ENCODE results near the gene GOLGA8G.
"Not testable (repeated sequence)": the region's sequence is repeated elsewhere in the genome, so short reads cannot be mapped to it uniquely, and the experiment has no call there.

Gene GOLGA8G

DNA sequence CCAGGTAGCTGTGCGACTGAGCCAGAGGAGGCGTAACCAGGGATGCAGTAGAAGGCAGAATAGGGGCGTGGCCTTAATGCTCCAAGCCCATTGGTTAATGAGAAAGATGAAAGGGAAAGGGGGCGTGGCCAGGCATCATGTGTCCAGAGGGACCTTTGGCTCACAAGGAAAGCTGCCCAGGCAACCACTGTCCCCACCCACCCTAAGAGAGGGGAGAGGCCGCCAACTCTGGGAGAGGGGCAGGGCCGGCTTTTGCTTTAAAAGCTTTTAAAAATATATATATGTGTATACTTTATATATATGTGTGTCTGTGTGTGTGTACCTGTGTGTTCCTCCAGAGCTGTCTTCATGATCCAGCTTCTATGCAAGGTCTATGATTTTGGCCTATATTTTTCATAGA, at the start of gene GOLGA8G:
TSS of gene GOLGA8G (minus strand) at position 18 of the 400 bp plus-strand sequence. CDS start 62 bp downstream, outside the sequence.
- H3K27ac ChIP-seq; DNase-seq (ENCODE audit: low read depth, low spot score): not testable (repeated sequence)

GRCh38 chr15:28573351-28573750, 40.6 kb upstream of the GOLGA8G start:
- not testable (repeated sequence) for H3K27ac ChIP-seq; DNase-seq (ENCODE audit: low read depth, low spot score)

- not testable (repeated sequence) for H3K27ac ChIP-seq
These were observed 20.5 kb upstream of the GOLGA8G start, which contains the start of gene GOLGA6L25 for GRCh38 chr15:28553268-28553667. GOLGA6L25 (plus strand) TSS chr15:28553568; CDS start chr15:28553629, 61 bp downstream.

DNA sequence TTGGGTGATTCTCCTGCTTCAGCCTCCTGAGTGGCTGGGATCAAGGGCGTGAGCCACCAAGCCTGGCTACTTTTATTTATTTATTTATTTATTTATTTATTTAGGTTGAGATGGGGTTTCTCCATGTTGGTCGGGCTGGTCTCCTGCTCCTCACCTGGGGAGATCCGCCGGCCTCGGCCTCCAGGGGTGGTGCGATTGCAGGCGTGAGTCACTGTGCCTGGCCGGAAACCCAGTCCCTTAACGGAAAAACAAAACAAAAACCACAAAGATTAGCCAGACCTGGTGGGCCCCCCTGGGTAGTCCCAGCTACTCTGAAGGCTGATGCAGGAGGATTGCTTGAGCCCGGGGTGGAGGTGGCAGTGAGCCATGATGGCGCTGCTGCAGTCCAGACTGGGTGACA, 17.6 kb downstream of the GOLGA8G start:
- DNase-seq (ENCODE audit: low read depth, low spot score); H3K27ac ChIP-seq: not testable (repeated sequence)

More at GRCh38 chr15:28553268-28553667, 20.5 kb upstream of the GOLGA8G start, which contains the start of gene GOLGA6L25:
- DNase-seq (ENCODE audit: low read depth, low spot score), result not testable (repeated sequence)

GRCh38 chr15:28514128-28514527, 18.6 kb downstream of the GOLGA8G start:
- not testable (repeated sequence) for H3K27ac ChIP-seq; DNase-seq (ENCODE audit: low read depth, low spot score)

GRCh38 chr15:28508217-28508889, 24.4 kb downstream of the GOLGA8G start:
- not testable (repeated sequence) for H3K27ac ChIP-seq; DNase-seq (ENCODE audit: low read depth, low spot score)

DNA sequence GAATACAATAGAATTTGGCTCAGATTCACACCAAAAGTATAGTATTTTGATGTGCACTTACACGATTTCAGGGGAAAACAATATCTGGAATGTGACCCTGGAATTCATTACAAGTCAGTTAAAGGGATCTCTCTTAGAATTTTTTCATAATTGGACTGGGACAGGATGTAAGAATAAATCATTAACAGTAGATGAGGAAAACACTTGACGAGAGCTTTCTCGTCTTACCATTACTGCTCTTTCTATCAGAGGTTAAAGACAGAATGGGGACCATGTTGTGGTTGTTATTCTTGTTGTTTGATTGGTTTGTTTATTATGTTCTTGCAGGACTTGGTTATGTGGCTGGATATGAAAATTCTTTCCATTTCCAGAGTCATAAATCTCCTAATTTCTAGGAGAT, 51.4 kb downstream of the GOLGA8G start:
- not testable (repeated sequence) for DNase-seq (ENCODE audit: low read depth, low spot score); H3K27ac ChIP-seq
